ENCODE data around the gene HIRA.

DNA sequence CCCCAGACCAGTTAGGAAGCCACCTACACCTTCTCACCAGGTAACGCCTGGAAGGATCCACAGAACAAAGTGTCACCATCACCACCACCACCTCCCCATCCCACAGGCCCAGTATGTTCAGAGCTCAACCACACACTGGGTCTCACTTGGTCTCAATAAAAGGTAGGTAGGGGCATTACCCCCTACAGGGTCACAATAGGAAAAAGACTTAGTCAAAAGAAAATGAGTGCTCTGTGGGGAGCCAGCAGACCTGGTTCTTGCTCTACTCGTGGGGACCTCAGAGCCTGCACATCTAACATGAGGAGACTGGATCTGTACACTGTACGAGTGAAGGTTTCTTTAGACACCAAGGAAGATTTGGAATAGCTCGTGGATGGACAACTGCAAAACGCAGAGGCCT, 49.3 kb downstream of the HIRA start:
- no peak for TF ChIP-seq EZH2 (IDR thresholded peaks at IDR 0.05; ENCODE audit: insufficient read depth, poor library complexity, severe bottlenecking)
- no peak for TF ChIP-seq EZH2phosphoT487 (IDR thresholded peaks at IDR 0.05; ENCODE audit: insufficient read depth, low read depth)
